ENCODE results near the gene MED22.
"Not testable (repeated sequence)": the region's sequence is repeated elsewhere in the genome, so short reads cannot be mapped to it uniquely, and the experiment has no call there.

The MED22 gene

GRCh38 chr9:133331641-133332380 is 16.1 kb downstream of the MED22 start:
- H3K4me1 ChIP-seq (ENCODE audit: control insufficient read depth in 1 of 2, insufficient read depth in 2 of 2, low read length in 2 of 2) = peaks cover 0 to 3% of the 10 kb centered on the region in 2 experiments
- H3K18ac ChIP-seq (ENCODE audit: low read length) = no peak overlapping the region
- H3K9ac ChIP-seq (ENCODE audit: low read length) = no peak overlapping the region
- no peak overlapping the region for H2AK5ac ChIP-seq (ENCODE audit: low read length)
- no peak overlapping the region for H4K8ac ChIP-seq (ENCODE audit: low read depth, low read length)
- WGBS (ENCODE audit: extremely low coverage, insufficient coverage, insufficient read length) = no CpG with 5 or more reads among the region's 57 CpGs
- DNase-seq = peak; percentile 47 to 69
- H3K79me2 ChIP-seq (ENCODE audit: control insufficient read depth, insufficient read depth, low read length, poor library complexity) = peaks cover 5% of the 10 kb centered on the region
- H3K27ac ChIP-seq (ENCODE audit: low read depth, low read length) = no peak overlapping the region
- no peak overlapping the region for H4K91ac ChIP-seq (ENCODE audit: low read depth, low read length)
- H3K23ac ChIP-seq (ENCODE audit: low read length) = no peak overlapping the region
- no peaks in the 10 kb centered on the region for H3K27me3 ChIP-seq (ENCODE audit: insufficient read depth, low read length)
- no peak overlapping the region for H4K12ac ChIP-seq (ENCODE audit: low read depth, low read length)
- peaks cover 2% of the 10 kb centered on the region for H3K9me3 ChIP-seq (ENCODE audit: insufficient read depth, low read depth, low read length)
- H2BK5ac ChIP-seq (ENCODE audit: low read depth, low read length, poor library complexity) = no peak overlapping the region
- no peak overlapping the region for H3K4me2 ChIP-seq (ENCODE audit: low read length)
- H3K36me3 ChIP-seq (ENCODE audit: control insufficient read depth in 1 of 2, insufficient read depth in 2 of 2, low read length in 2 of 2) = peaks cover 34 to 40% of the 10 kb centered on the region in 2 experiments
- H3K4me3 ChIP-seq (ENCODE audit: low read depth, low read length) = no peak overlapping the region
- H2AFZ ChIP-seq (ENCODE audit: insufficient read depth, low read length, poor library complexity) = no peak overlapping the region
- peaks cover 6% of the 10 kb centered on the region for H3K79me1 ChIP-seq (ENCODE audit: low read length)
- H3K14ac ChIP-seq (ENCODE audit: low read length) = no peak overlapping the region
- no peak overlapping the region for H2BK120ac ChIP-seq (ENCODE audit: insufficient read depth, low read length, poor library complexity)
- no peak overlapping the region for H2BK12ac ChIP-seq (ENCODE audit: low read length)
- no peak overlapping the region for H3K4ac ChIP-seq (ENCODE audit: low read depth, low read length)

- no peak overlapping the region for H2AFZ ChIP-seq (ENCODE audit: insufficient read depth, low read length, poor library complexity)
- peaks cover 5% of the 10 kb centered on the region for H3K79me2 ChIP-seq (ENCODE audit: control insufficient read depth, insufficient read depth, low read length, poor library complexity)
- H4K12ac ChIP-seq (ENCODE audit: low read depth, low read length) = no peak overlapping the region
- H3K27me3 ChIP-seq (ENCODE audit: insufficient read depth, low read length) = no peaks in the 10 kb centered on the region
- H3K79me1 ChIP-seq (ENCODE audit: low read length) = peaks cover 3% of the 10 kb centered on the region
- H4K91ac ChIP-seq (ENCODE audit: low read depth, low read length) = no peak overlapping the region
- DNase-seq = no peak
- H3K9ac ChIP-seq (ENCODE audit: low read length) = no peak overlapping the region
- no peak overlapping the region for H2BK12ac ChIP-seq (ENCODE audit: low read length)
- H3K18ac ChIP-seq (ENCODE audit: low read length) = no peak overlapping the region
- H3K4me2 ChIP-seq (ENCODE audit: low read length) = no peak overlapping the region
- no peak overlapping the region for H3K27ac ChIP-seq (ENCODE audit: low read depth, low read length)
- no peak overlapping the region for H3K4me3 ChIP-seq (ENCODE audit: low read depth, low read length)
- H3K4ac ChIP-seq (ENCODE audit: low read depth, low read length) = no peak overlapping the region
- peaks cover 2% of the 10 kb centered on the region for H3K9me3 ChIP-seq (ENCODE audit: insufficient read depth, low read depth, low read length)
- H2BK5ac ChIP-seq (ENCODE audit: low read depth, low read length, poor library complexity) = no peak overlapping the region
- peaks cover 34 to 40% of the 10 kb centered on the region in 2 experiments for H3K36me3 ChIP-seq (ENCODE audit: control insufficient read depth in 1 of 2, insufficient read depth in 2 of 2, low read length in 2 of 2)
- no peak overlapping the region for H3K14ac ChIP-seq (ENCODE audit: low read length)
- H3K23ac ChIP-seq (ENCODE audit: low read length) = no peak overlapping the region
- WGBS (ENCODE audit: extremely low coverage, insufficient coverage, insufficient read length) = no CpG with 5 or more reads among the region's 19 CpGs
- no peak overlapping the region for H4K8ac ChIP-seq (ENCODE audit: low read depth, low read length)
- H3K4me1 ChIP-seq (ENCODE audit: control insufficient read depth in 1 of 2, insufficient read depth in 2 of 2, low read length in 2 of 2) = no peaks in the 10 kb centered on the region
- no peak overlapping the region for H2BK120ac ChIP-seq (ENCODE audit: insufficient read depth, low read length, poor library complexity)
- no peak overlapping the region for H2AK5ac ChIP-seq (ENCODE audit: low read length)
These were observed 16.7 kb downstream of the MED22 start for GRCh38 chr9:133331221-133331620.

GRCh38 chr9:133329306-133330156 is 18.4 kb downstream of the MED22 start:
- WGBS (ENCODE audit: extremely low coverage, insufficient coverage, insufficient read length) = no CpG with 5 or more reads among the region's 21 CpGs
- H2BK5ac ChIP-seq (ENCODE audit: low read depth, low read length, poor library complexity) = not testable (repeated sequence)

GRCh38 chr9:133327834-133328484 is 20.0 kb downstream of the MED22 start:
- H3K79me2 ChIP-seq (ENCODE audit: control insufficient read depth, insufficient read depth, low read length, poor library complexity) = no peaks in the 10 kb centered on the region
- no peak overlapping the region for H2BK12ac ChIP-seq (ENCODE audit: low read length)
- H4K91ac ChIP-seq (ENCODE audit: low read depth, low read length) = no peak overlapping the region
- no peak overlapping the region for H3K4me2 ChIP-seq (ENCODE audit: low read length)
- H3K4me3 ChIP-seq (ENCODE audit: low read depth, low read length) = no peak overlapping the region
- H3K9me3 ChIP-seq (ENCODE audit: insufficient read depth, low read depth, low read length) = peaks cover 11% of the 10 kb centered on the region
- H3K18ac ChIP-seq (ENCODE audit: low read length) = no peak overlapping the region
- no peak overlapping the region for H3K23ac ChIP-seq (ENCODE audit: low read length)
- peaks cover 20 to 23% of the 10 kb centered on the region in 2 experiments for H3K36me3 ChIP-seq (ENCODE audit: control insufficient read depth in 1 of 2, insufficient read depth in 2 of 2, low read length in 2 of 2)
- no peak overlapping the region for H4K8ac ChIP-seq (ENCODE audit: low read depth, low read length)
- no peaks in the 10 kb centered on the region for H3K4me1 ChIP-seq (ENCODE audit: control insufficient read depth in 1 of 2, insufficient read depth in 2 of 2, low read length in 2 of 2)
- H2BK5ac ChIP-seq (ENCODE audit: low read depth, low read length, poor library complexity) = no peak overlapping the region
- H3K4ac ChIP-seq (ENCODE audit: low read depth, low read length) = no peak overlapping the region
- H3K9ac ChIP-seq (ENCODE audit: low read length) = no peak overlapping the region
- no peak overlapping the region for H2AK5ac ChIP-seq (ENCODE audit: low read length)
- H2AFZ ChIP-seq (ENCODE audit: insufficient read depth, low read length, poor library complexity) = no peak overlapping the region
- DNase-seq = no peak
- no peak overlapping the region for H4K12ac ChIP-seq (ENCODE audit: low read depth, low read length)
- H3K79me1 ChIP-seq (ENCODE audit: low read length) = no peaks in the 10 kb centered on the region
- H3K14ac ChIP-seq (ENCODE audit: low read length) = no peak overlapping the region
- no peak overlapping the region for H2BK120ac ChIP-seq (ENCODE audit: insufficient read depth, low read length, poor library complexity)
- no CpG with 5 or more reads among the region's 10 CpGs for WGBS (ENCODE audit: extremely low coverage, insufficient coverage, insufficient read length)
- no peak overlapping the region for H3K27ac ChIP-seq (ENCODE audit: low read depth, low read length)
- no peaks in the 10 kb centered on the region for H3K27me3 ChIP-seq (ENCODE audit: insufficient read depth, low read length)

More at GRCh38 chr9:133329306-133330156, 18.4 kb downstream of the MED22 start:
- H3K79me1 ChIP-seq (ENCODE audit: low read length); H3K27ac ChIP-seq (ENCODE audit: low read depth, low read length); H3K9me3 ChIP-seq (ENCODE audit: insufficient read depth, low read depth, low read length); H2BK12ac ChIP-seq (ENCODE audit: low read length); H3K27me3 ChIP-seq (ENCODE audit: insufficient read depth, low read length); H4K12ac ChIP-seq (ENCODE audit: low read depth, low read length); H2AK5ac ChIP-seq (ENCODE audit: low read length); H2BK120ac ChIP-seq (ENCODE audit: insufficient read depth, low read length, poor library complexity); H3K79me2 ChIP-seq (ENCODE audit: control insufficient read depth, insufficient read depth, low read length, poor library complexity); H4K91ac ChIP-seq (ENCODE audit: low read depth, low read length); H4K8ac ChIP-seq (ENCODE audit: low read depth, low read length); H3K14ac ChIP-seq (ENCODE audit: low read length); H3K4me3 ChIP-seq (ENCODE audit: low read depth, low read length); H3K4ac ChIP-seq (ENCODE audit: low read depth, low read length); H3K23ac ChIP-seq (ENCODE audit: low read length); H3K4me1 ChIP-seq (ENCODE audit: control insufficient read depth in 1 of 2, insufficient read depth in 2 of 2, low read length in 2 of 2); H3K9ac ChIP-seq (ENCODE audit: low read length); H3K18ac ChIP-seq (ENCODE audit: low read length); H3K4me2 ChIP-seq (ENCODE audit: low read length); H2AFZ ChIP-seq (ENCODE audit: insufficient read depth, low read length, poor library complexity): not testable (repeated sequence)
- H3K36me3 ChIP-seq (ENCODE audit: control insufficient read depth in 1 of 2, insufficient read depth in 2 of 2, low read length in 2 of 2) = peaks cover 34 to 39% of the 10 kb centered on the region in 2 experiments
- DNase-seq = peak in 1 of 2 donors; percentile 63

Data from trophoblast cell (in vitro differentiated cells and primary cell).